DND-41 (cell line): ENCODE measurements around the gene SH3BGR.

ENCODE experiments used
- ATAC-seq: fragments of 200-7000 bp; cut with Tn5 transposase; 3 replicates; pipeline ENCODE4 v1.9.1; 2021; ENCODE audit warnings: low read depth; ENCODE audit not compliant: insufficient read depth
- DNase-seq: peaks from one replicate; pipeline ENCODE4 v3.0.0-alpha.2; 2020
- H2AFZ ChIP-seq: 2 replicates; pipeline ENCODE4 v1.6.0; 2012; ENCODE audit warnings: low read depth, low read length
- H3K27ac ChIP-seq: 2 replicates; pipeline ENCODE4 v1.5.1; 2012; ENCODE audit warnings: low read length, inconsistent platforms
- H3K27me3 ChIP-seq: fragments of 200-600 bp; sonication (generic); 2 replicates; pipeline ENCODE4 v1.6.0; 2012; ENCODE audit warnings: low read length, mild to moderate bottlenecking, inconsistent platforms; ENCODE audit not compliant: insufficient read depth, poor library complexity
- H3K36me3 ChIP-seq: 2 replicates; pipeline ENCODE4 v1.5.1; 2012; ENCODE audit warnings: low read length, inconsistent platforms; ENCODE audit not compliant: insufficient read depth
- H3K4me1 ChIP-seq: 2 replicates; pipeline ENCODE4 v1.5.1; 2012; ENCODE audit warnings: mild to moderate bottlenecking, low read length; ENCODE audit not compliant: insufficient read depth
- H3K4me2 ChIP-seq: 2 replicates; pipeline ENCODE4 v1.6.0; 2012; ENCODE audit warnings: mild to moderate bottlenecking, moderate library complexity, low read length, inconsistent platforms; ENCODE audit not compliant: insufficient read depth
- H3K4me3 ChIP-seq, 2 experiments: fragments of 200-600 bp in 1 of 2; shearing (Covaris generic) in 1 of 2; 2 replicates each; pipeline ENCODE4 v1.5.1; 2012 to 2016; ENCODE audit warnings: inconsistent platforms in 2 of 2, low read length in 2 of 2, mild to moderate bottlenecking in 2 of 2, low read depth in 1 of 2, moderate library complexity in 1 of 2
- H3K79me2 ChIP-seq: 2 replicates; pipeline ENCODE4 v1.6.0; 2012; ENCODE audit warnings: low read length, inconsistent platforms; ENCODE audit not compliant: insufficient read depth
- H3K9ac ChIP-seq: 2 replicates; pipeline ENCODE4 v1.6.0; 2012; ENCODE audit warnings: low read depth, mild to moderate bottlenecking, inconsistent platforms, low read length, moderate library complexity
- H3K9me3 ChIP-seq: 2 replicates; pipeline ENCODE4 v1.5.1; 2012; ENCODE audit warnings: low read length, moderate library complexity, mild to moderate bottlenecking, inconsistent platforms; ENCODE audit not compliant: insufficient read depth, severe bottlenecking
- H4K20me1 ChIP-seq: 2 replicates; pipeline ENCODE4 v1.6.0; 2012; ENCODE audit warnings: low read length; ENCODE audit not compliant: insufficient read depth
- EZH2 ChIP-seq: IDR thresholded peaks from 3 replicates; pipeline ENCODE4 v1.6.1; 2012; ENCODE audit warnings: borderline replicate concordance, low read depth, mild to moderate bottlenecking, moderate library complexity, low read length, inconsistent platforms; ENCODE audit not compliant: severe bottlenecking
- TF ChIP-seq, protein P1 (sequence below): IDR thresholded peaks from 2 replicates; pipeline ENCODE4 v1.5.1; 2012; ENCODE audit warnings: borderline replicate concordance, low read length, moderate library complexity, mild to moderate bottlenecking; ENCODE audit not compliant: poor library complexity, severe bottlenecking; ENCODE audit errors: extremely low read depth

SH3BGR gene

DNA sequence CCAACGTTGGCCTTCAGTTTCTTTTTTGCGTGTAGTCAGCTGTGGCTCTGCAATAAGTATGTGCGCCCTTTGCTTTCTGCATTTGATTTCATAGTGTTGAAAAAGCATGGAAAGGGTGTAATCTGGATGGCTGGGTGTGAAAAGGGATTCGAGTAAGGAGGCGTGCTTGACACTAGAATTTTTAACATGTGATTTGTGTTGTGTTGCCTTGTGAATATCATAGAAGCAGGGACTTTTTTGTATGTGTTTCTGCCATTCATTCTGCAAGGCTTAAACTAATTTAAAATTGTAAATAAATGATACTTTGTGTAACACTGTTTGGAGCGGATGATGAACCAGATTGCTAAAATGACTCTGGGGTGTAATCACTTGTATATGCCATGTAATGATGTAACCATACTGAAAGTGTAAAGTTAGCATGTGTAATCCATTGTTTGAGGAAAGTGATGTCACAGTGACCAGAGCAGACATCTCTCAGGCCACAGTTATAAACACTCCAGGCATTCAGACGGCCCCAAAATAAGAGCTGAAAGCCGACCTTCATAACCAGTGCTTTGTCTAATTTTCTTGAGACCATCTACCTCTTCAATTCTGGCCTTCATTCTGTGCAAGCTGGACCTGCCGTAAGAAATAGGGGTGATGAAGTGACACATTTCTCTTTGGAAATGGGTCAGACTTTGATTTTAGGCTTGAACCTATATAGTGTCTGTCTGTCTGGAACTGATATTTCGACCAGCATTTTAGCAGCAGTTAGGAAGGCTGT, 618 bp downstream of the SH3BGR start:
- H3K4me3 ChIP-seq, result no peak overlapping the region
- no peak for DNase-seq
- H3K4me2 ChIP-seq, result no peak overlapping the region
- no peaks in the 10 kb centered on the region for H3K4me1 ChIP-seq
- no peaks in the 10 kb centered on the region for H3K9me3 ChIP-seq
- H3K79me2 ChIP-seq, result no peaks in the 10 kb centered on the region
- H2AFZ ChIP-seq, result no peak overlapping the region
- no peak for TF ChIP-seq EZH2
- TF ChIP-seq, protein P1, sequence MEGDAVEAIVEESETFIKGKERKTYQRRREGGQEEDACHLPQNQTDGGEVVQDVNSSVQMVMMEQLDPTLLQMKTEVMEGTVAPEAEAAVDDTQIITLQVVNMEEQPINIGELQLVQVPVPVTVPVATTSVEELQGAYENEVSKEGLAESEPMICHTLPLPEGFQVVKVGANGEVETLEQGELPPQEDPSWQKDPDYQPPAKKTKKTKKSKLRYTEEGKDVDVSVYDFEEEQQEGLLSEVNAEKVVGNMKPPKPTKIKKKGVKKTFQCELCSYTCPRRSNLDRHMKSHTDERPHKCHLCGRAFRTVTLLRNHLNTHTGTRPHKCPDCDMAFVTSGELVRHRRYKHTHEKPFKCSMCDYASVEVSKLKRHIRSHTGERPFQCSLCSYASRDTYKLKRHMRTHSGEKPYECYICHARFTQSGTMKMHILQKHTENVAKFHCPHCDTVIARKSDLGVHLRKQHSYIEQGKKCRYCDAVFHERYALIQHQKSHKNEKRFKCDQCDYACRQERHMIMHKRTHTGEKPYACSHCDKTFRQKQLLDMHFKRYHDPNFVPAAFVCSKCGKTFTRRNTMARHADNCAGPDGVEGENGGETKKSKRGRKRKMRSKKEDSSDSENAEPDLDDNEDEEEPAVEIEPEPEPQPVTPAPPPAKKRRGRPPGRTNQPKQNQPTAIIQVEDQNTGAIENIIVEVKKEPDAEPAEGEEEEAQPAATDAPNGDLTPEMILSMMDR, result no peak
- H3K36me3 ChIP-seq, result no peaks in the 10 kb centered on the region
- no peak overlapping the region for H3K27ac ChIP-seq
- H4K20me1 ChIP-seq, result no peaks in the 10 kb centered on the region
- H3K27me3 ChIP-seq, result no peaks in the 10 kb centered on the region
- H3K9ac ChIP-seq, result no peak overlapping the region
- ATAC-seq, result no peak

DNA sequence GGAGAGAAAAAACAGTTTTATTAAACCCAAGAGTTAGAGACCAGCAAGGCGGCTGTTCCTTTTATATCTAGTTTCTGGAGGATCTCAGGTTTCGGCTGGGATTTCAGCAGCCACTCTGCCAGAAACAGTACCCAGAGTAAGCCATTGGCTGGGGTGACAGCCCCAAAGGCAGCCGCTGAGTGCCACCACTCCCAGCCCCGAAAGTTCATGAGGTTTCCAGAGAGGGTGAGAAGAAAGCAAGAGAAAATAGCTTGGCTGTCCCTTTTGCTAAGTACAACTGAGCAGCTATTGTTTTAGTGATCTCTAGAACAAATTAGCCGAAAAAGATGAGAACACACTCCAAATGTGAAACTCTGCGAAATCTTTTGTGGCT, 1.2 kb downstream of the SH3BGR start:
- no peak overlapping the region for H3K27ac ChIP-seq
- no peak overlapping the region for H2AFZ ChIP-seq
- H3K4me2 ChIP-seq, result no peak overlapping the region
- no peak for DNase-seq
- no peak overlapping the region for H3K9ac ChIP-seq
- H3K4me1 ChIP-seq, result no peaks in the 10 kb centered on the region
- TF ChIP-seq EZH2, result no peak
- TF ChIP-seq, protein P1, result no peak
- no peaks in the 10 kb centered on the region for H3K36me3 ChIP-seq
- H3K79me2 ChIP-seq, result no peaks in the 10 kb centered on the region
- H3K27me3 ChIP-seq, result no peaks in the 10 kb centered on the region
- H4K20me1 ChIP-seq, result no peaks in the 10 kb centered on the region
- H3K4me3 ChIP-seq, result no peak overlapping the region
- H3K9me3 ChIP-seq, result no peaks in the 10 kb centered on the region
- ATAC-seq, result no peak

DNA sequence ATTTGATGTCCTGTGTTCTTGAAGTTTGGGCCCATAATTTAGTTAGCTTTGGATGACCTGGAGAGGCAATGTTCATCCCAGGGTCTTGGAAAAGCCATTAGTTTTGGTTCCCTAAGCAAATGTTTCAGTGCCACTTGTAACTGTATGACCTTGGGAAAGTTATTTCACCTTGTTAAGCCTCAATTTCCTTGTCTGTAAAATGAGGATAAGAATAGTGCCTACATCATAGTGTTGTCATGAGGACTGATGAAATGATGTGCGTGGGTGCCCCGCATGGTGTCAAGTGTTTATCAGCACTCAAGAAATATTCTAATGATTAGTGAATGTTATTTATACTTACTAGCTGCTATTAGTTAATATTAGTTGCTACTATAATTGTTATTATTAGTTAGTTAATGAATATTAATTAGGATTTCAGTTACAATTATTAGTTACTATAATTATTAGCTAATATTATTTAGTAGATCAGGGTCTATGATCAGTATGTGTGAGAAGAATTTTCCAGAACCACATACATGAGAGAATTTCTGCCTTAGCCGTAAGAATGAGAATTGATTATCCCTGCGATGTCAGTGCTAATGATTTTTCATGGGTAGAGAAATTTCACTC, 1.9 kb downstream of the SH3BGR start:
- Histone ChIP-seq H3K4me1 (no peaks in the 10 kb centered on the region), H3K36me3 (no peaks in the 10 kb centered on the region), H3K27ac (no peak overlapping the region), H4K20me1 (no peaks in the 10 kb centered on the region), H3K27me3 (no peaks in the 10 kb centered on the region), H3K9me3 (no peaks in the 10 kb centered on the region), H3K9ac (no peak overlapping the region), H3K4me3 (no peak overlapping the region), H3K79me2 (no peaks in the 10 kb centered on the region), H3K4me2 (no peak overlapping the region), H2AFZ (no peak overlapping the region)
- DNase-seq, result no peak
- TF ChIP-seq, protein P1, result no peak
- TF ChIP-seq EZH2, result no peak
- ATAC-seq, result no peak
